Adipocyte (in vitro differentiated cells): Measurements from ENCODE around the gene ULK4.
A peak's percentile ranks its signal among the peaks of the same experiment; 100 is the strongest.

Experiments
- DNase-seq: peaks from one replicate; pipeline ENCODE4 v3.0.0-alpha.2; 2015; ENCODE audit warnings: low read depth
- H3K27me3 ChIP-seq: replicated peaks from 2 replicates; pipeline ENCODE4 v1.7.0; 2013; ENCODE audit warnings: mild to moderate bottlenecking, low read length, moderate library complexity; ENCODE audit not compliant: control insufficient read depth, insufficient read depth
- H3K36me3 ChIP-seq: 2 replicates; pipeline ENCODE4 v1.7.0; 2013; ENCODE audit warnings: low read length, mild to moderate bottlenecking, moderate library complexity; ENCODE audit not compliant: control insufficient read depth, insufficient read depth, severe bottlenecking
- H3K4me1 ChIP-seq: 2 replicates; pipeline ENCODE4 v1.7.0; 2013; ENCODE audit warnings: mild to moderate bottlenecking, low read length, moderate library complexity; ENCODE audit not compliant: control insufficient read depth, insufficient read depth
- H3K4me3 ChIP-seq: 2 replicates; pipeline ENCODE4 v1.7.0; 2013; ENCODE audit warnings: mild to moderate bottlenecking, low read length, moderate library complexity
- H3K9ac ChIP-seq: 2 replicates; pipeline ENCODE4 v1.7.0; 2013; ENCODE audit warnings: mild to moderate bottlenecking, low read length, moderate library complexity
- H3K9me3 ChIP-seq: 2 replicates; pipeline ENCODE4 v1.7.0; 2013; ENCODE audit warnings: mild to moderate bottlenecking, low read length, moderate library complexity; ENCODE audit not compliant: control insufficient read depth

Gene ULK4

GRCh38 chr3:41244620-41245336 lies 717.1 kb downstream of the ULK4 start:
- no peaks in the 10 kb centered on the region for H3K9me3 ChIP-seq

DNA sequence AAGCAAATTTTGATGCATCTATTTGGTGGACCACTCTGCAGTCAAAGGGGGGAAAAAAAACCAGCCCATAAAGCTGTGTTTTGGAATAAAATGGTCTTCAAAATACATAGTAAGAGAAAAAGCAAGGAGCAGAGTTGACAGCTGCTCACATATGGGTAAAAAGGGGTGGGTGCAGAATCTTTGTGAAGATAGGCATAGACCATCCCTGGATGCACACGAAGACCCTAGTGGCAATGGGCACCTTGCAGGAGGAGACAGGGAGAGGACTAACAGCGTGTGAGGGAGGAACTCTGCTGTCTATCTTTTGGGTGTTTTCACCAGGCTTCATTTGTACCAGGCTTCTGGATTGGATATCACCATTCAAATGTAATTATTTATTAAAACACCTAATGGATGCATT lies 718.7 kb downstream of the ULK4 start:
- Histone ChIP-seq H3K4me3 (no peak overlapping the region), H3K9ac (no peak overlapping the region), H3K9me3 (no peaks in the 10 kb centered on the region), H3K27me3 (no peaks in the 10 kb centered on the region), H3K36me3 (peaks cover 48% of the 10 kb centered on the region), H3K4me1 (peaks cover 15% of the 10 kb centered on the region)
- DNase-seq: no peak

More at GRCh38 chr3:41244620-41245336, 717.1 kb downstream of the ULK4 start:
- Histone ChIP-seq H3K36me3 (peaks cover 32% of the 10 kb centered on the region), H3K9ac (no peak overlapping the region), H3K27me3 (no peaks in the 10 kb centered on the region), H3K4me3 (no peak overlapping the region), H3K4me1 (no peaks in the 10 kb centered on the region)
- DNase-seq: no peak

GRCh38 chr3:41241800-41242571 lies 719.9 kb downstream of the ULK4 start:
- no peak for DNase-seq
- Histone ChIP-seq H3K4me1 (peaks cover 26% of the 10 kb centered on the region), H3K9ac (no peak overlapping the region), H3K27me3 (no peaks in the 10 kb centered on the region), H3K4me3 (no peak overlapping the region), H3K36me3 (peaks cover 60% of the 10 kb centered on the region), H3K9me3 (no peaks in the 10 kb centered on the region)

DNA sequence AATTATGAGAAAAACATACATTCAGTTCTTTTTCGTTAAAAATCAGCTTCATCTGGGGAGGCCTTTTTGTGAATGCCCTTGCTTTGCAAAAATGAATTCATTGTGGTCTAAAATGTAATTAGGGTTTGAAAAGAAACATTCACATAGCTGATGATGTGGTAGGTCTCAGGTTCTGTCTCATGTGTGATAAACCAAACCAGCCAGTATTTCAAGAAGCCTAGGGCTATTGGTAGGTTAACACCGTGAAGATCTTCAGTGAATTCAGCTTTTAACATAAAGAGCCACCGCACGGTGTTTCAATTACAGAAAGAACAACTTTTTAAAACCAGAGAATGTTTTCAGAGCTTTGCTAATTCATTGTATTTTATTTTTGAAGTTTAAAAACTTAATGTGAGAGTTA lies 720.7 kb downstream of the ULK4 start:
- Histone ChIP-seq H3K27me3 (no peaks in the 10 kb centered on the region), H3K4me3 (no peak overlapping the region), H3K36me3 (peaks cover 69% of the 10 kb centered on the region), H3K9ac (no peak overlapping the region), H3K4me1 (peaks cover 26% of the 10 kb centered on the region), H3K9me3 (no peaks in the 10 kb centered on the region)
- no peak for DNase-seq

- Histone ChIP-seq H3K9me3 (no peaks in the 10 kb centered on the region), H3K27me3 (no peaks in the 10 kb centered on the region), H3K4me1 (peaks cover 26% of the 10 kb centered on the region), H3K9ac (no peak overlapping the region), H3K4me3 (no peak overlapping the region), H3K36me3 (peaks cover 84% of the 10 kb centered on the region)
- DNase-seq: no peak
Observed at GRCh38 chr3:41239587-41239986, 722.3 kb downstream of the ULK4 start.

GRCh38 chr3:41237907-41238306 lies 724.0 kb downstream of the ULK4 start:
- peak; percentile 10 for DNase-seq
- H3K27me3 ChIP-seq: no peaks in the 10 kb centered on the region
- no peaks in the 10 kb centered on the region for H3K9me3 ChIP-seq
- H3K36me3 ChIP-seq: peaks cover 93% of the 10 kb centered on the region
- H3K4me3 ChIP-seq: no peak overlapping the region
- H3K4me1 ChIP-seq: peaks cover 26% of the 10 kb centered on the region
- H3K9ac ChIP-seq: no peak overlapping the region

- Histone ChIP-seq H3K4me1 (peaks cover 26% of the 10 kb centered on the region), H3K27me3 (no peaks in the 10 kb centered on the region), H3K36me3 (peaks cover 98% of the 10 kb centered on the region), H3K9ac (no peak overlapping the region), H3K4me3 (no peak overlapping the region), H3K9me3 (no peaks in the 10 kb centered on the region)
- DNase-seq: no peak
Observed at GRCh38 chr3:41236228-41236627, 725.7 kb downstream of the ULK4 start.

GRCh38 chr3:41234823-41235721 lies 726.8 kb downstream of the ULK4 start:
- DNase-seq: no peak
- H3K9me3 ChIP-seq: no peaks in the 10 kb centered on the region
- peaks cover 96% of the 10 kb centered on the region for H3K36me3 ChIP-seq
- H3K9ac ChIP-seq: no peak overlapping the region
- peaks cover 26% of the 10 kb centered on the region for H3K4me1 ChIP-seq
- no peaks in the 10 kb centered on the region for H3K27me3 ChIP-seq
- no peak overlapping the region for H3K4me3 ChIP-seq

GRCh38 chr3:41224120-41224806 lies 737.6 kb downstream of the ULK4 start:
- Histone ChIP-seq H3K9ac (peak overlapping the region; percentile 56), H3K4me3 (peak overlapping the region; percentile 48), H3K36me3 (peaks cover 43% of the 10 kb centered on the region), H3K4me1 (peaks cover 45% of the 10 kb centered on the region), H3K9me3 (no peaks in the 10 kb centered on the region), H3K27me3 (no peaks in the 10 kb centered on the region)
- peak; percentile 92 for DNase-seq

- Histone ChIP-seq H3K9ac (peak overlapping the region; percentile 56), H3K36me3 (peaks cover 43% of the 10 kb centered on the region), H3K4me3 (peak overlapping the region; percentile 48), H3K9me3 (no peaks in the 10 kb centered on the region), H3K4me1 (peaks cover 45% of the 10 kb centered on the region), H3K27me3 (no peaks in the 10 kb centered on the region)
- DNase-seq: no peak
Observed at GRCh38 chr3:41223691-41224090, 738.2 kb downstream of the ULK4 start.
